ENCODE data around the gene TULP1.

TULP1 gene

DNA sequence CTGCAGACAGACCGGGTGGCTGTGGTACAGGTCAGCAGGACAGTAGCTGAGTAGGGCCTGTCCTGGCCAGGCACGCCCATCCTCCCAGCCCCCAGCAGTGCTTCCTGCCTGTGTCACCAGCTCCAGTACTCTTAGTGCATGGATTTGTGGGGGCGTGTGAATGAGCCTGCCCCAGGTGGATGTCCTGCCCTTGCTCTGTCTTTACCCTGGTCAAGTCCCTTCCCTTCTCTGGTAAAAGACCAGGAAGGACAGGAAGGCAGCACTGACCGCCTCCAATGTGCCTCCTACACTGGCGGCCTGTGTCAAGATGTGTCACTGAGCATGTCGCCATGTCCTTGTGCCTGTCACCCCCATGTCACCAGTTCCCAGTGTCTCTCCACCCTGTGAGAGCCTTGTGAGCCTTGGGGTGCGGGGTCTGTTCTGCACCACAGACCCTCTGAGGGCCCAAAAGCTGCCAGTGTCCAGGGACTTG, 27.7 kb downstream of the TULP1 start:
- no peak for DNase-seq
- H3K4me3 Mint-ChIP-seq = no peak overlapping the region
- H3K4me1 Mint-ChIP-seq = peaks cover 8% of the 10 kb centered on the region
- no peak overlapping the region for H3K27ac Mint-ChIP-seq
- H3K9me3 Mint-ChIP-seq = no peaks in the 10 kb centered on the region
- H3K27me3 Mint-ChIP-seq = no peaks in the 10 kb centered on the region
- no peak for ATAC-seq

DNA sequence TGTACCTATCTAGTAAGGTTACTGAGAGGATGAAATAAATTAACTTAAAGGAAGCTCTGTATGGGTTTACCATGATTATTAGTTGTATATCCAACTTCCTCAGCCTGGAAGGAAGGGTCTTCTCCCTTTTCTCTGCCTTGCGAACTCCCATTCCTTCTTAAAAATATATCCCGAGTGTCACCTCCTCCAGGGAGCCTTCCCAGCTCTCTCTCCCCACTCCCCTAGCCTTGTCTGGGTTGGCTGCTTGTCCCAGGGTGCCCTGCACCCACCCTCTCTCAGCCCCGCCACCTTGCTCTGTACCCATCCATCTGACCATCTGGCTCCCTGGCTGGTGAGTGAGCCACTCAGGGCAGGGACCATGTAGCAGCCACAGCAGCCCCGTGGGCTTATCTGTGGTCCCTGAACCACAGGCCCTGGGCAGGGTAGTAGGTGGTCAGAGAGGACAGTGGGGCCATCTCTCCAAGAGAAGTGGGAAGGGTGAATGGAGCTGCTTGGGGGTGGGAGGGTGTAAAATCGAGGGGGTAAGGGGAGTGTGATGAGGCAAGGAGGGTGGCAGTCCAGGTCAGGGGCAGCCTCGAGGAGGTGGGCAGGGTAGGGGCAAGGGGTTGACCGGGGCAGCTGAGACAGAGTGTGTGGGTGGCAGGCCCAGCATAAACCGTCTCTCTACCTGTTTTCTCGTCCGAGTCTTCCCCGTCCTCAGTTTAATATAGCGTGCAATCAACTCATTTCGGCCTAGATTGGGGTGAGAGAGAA, 28.6 kb downstream of the TULP1 start:
- H3K27ac Mint-ChIP-seq = no peak overlapping the region
- H3K9me3 Mint-ChIP-seq = no peaks in the 10 kb centered on the region
- no peaks in the 10 kb centered on the region for H3K27me3 Mint-ChIP-seq
- no peak overlapping the region for H3K4me3 Mint-ChIP-seq
- H3K4me1 Mint-ChIP-seq = peaks cover 8% of the 10 kb centered on the region
- DNase-seq = no peak
- no peak for ATAC-seq

DNA sequence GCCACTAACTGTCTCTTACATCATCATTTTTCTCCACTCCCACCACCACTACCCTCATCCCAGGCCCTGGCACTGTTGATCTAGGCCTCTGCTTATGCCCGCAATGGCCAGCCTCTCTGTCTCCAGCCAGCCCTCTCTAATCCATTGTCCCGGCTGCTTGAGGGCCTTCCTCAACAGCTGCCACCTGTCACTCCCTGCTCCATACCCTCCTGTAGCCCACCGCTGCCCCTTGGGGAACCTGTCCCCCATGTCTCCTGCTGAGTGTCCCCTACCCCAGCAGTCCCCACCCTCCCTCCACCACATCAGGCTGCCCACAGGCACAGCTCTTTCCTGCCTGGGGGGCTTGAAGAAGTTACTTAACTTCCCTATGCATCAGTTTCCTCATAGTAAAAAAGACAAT, 29.2 kb downstream of the TULP1 start:
- ATAC-seq = no peak
- Mint-ChIP-seq H3K9me3 (no peaks in the 10 kb centered on the region), H3K27ac (peak overlapping the region in 1 of 2 donors; percentile 68), H3K4me1 (peaks cover 8% of the 10 kb centered on the region), H3K4me3 (no peak overlapping the region), H3K27me3 (no peaks in the 10 kb centered on the region)
- no peak for DNase-seq

DNA sequence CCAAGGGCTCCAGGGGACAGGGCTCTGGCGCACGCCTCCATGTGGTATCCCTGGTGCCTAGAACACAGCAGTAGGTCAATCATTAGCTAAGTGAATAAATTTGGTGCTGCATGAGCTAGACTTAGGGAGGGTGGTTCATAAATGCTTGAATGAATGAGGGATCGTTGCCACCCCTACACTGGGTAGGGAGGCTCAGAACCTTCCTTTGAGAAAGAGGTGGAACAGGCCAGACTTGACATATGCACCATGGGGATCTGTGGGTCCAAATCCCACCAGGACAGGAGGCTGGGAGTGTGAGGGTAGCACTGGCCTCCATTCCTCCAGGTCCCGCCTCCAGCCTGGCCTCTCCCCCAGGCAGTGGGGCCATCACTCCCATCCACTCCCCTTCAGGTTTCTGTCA, 29.6 kb downstream of the TULP1 start:
- Mint-ChIP-seq H3K27me3 (no peaks in the 10 kb centered on the region), H3K4me3 (no peak overlapping the region), H3K27ac (peak overlapping the region in 1 of 2 donors; percentile 68), H3K4me1 (peaks cover 4% of the 10 kb centered on the region), H3K9me3 (no peaks in the 10 kb centered on the region)
- DNase-seq (no peak), ATAC-seq (no peak)

DNA sequence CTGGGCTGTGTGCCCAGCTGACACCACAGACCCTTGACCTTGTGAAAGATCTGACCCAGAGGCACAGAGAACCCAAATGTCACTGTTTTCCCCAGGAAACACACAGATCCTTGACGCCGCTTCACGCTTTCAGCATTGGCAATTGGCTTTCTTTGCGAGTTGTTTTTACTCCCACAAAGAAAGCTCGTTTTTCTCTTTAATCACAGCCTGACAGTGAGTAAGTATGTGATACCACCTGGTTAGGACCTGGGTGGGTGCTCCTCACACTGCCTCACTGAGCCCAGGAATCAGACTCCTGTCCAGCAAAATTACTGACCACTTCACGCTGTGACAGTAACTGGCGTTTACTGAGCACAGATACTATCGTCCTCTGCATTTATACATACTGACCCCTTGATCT, 31.5 kb downstream of the TULP1 start:
- no peak overlapping the region for H3K4me3 Mint-ChIP-seq
- H3K27me3 Mint-ChIP-seq = no peaks in the 10 kb centered on the region
- H3K27ac Mint-ChIP-seq = no peak overlapping the region
- DNase-seq (no peak), ATAC-seq (no peak)
- peaks cover 8% of the 10 kb centered on the region for H3K4me1 Mint-ChIP-seq
- no peaks in the 10 kb centered on the region for H3K9me3 Mint-ChIP-seq

DNA sequence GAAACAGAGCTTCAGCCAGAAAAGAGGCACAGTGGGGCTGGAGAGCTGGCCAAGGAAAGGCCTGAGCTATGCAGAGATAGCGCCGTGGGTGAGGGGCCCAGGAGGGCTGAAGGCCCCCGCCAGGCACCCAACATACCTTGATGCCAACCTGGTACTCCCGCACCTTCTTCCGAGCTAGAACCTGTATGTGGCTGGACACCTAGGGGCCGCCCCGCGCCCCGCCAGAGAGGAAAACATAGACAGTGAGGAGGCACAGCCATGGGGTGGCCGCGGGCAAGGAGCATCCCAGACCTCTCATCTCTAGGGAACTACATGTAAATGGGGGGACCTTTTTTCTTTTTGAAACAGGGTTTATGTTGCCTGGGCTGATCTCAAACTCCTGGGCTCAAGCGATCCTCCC, 32.5 kb downstream of the TULP1 start:
- Mint-ChIP-seq H3K4me3 (no peak overlapping the region), H3K4me1 (peaks cover 17% of the 10 kb centered on the region), H3K27ac (no peak overlapping the region), H3K27me3 (no peaks in the 10 kb centered on the region), H3K9me3 (no peaks in the 10 kb centered on the region)
- DNase-seq (no peak), ATAC-seq (peak; percentile 8)

DNA sequence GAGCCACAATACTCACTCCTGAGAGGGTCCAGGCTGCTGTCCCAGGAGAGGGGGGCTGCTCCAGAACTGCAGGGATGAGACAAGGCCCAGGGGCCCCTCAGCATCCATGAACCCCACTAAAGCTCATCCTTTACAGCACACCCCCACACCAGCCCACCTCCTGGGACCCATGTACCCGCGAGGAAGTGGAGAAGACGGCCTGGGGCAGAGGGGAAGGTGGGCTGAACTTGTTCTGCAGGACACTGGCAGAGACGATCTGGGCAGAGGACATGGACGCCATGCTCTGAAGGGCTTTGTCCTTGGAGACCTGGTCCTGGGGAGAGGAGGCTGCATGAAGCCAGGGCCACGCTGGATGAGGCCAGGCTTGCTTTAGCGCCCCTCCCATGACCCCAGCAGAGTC, 34.4 kb downstream of the TULP1 start:
- Mint-ChIP-seq H3K27me3 (no peaks in the 10 kb centered on the region), H3K4me3 (no peak overlapping the region), H3K9me3 (no peaks in the 10 kb centered on the region), H3K4me1 (peaks cover 28% of the 10 kb centered on the region), H3K27ac (no peak overlapping the region)
- DNase-seq (no peak), ATAC-seq (no peak)

DNA sequence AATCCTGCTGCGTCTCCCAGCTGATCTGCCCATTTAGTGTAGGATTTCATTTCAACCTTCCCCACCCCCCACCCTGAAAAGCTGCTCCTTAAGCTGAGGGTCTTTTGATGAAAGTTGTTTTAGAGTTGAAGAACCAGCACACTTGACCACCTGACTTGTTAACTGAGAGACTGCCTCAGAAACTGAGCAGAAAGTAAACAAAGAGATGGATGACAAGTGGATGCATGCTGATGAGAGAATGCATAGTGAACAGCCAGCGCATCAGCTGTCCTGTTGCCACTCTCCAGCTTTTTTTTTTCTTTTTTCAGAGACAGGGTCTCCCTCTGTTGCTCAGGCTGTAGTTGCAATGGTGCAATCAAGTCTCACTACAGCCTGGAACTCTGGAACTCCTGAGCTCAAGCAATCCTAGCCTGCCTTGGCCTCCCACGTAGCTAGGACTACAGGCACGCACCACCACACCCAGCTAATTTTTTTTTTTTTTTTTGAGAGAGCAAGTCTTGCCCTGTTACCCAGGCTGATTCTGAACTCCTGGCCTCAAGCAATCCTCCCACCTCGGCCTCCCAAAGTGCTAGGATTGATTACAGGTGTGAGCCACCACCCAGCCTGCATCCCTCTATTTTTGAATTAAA, 35.0 kb downstream of the TULP1 start:
- no peak for DNase-seq
- peak overlapping the region in 1 of 2 donors; percentile 37 for H3K27ac Mint-ChIP-seq
- H3K27me3 Mint-ChIP-seq = no peaks in the 10 kb centered on the region
- no peak for ATAC-seq
- no peak overlapping the region for H3K4me3 Mint-ChIP-seq
- no peaks in the 10 kb centered on the region for H3K9me3 Mint-ChIP-seq
- H3K4me1 Mint-ChIP-seq = peaks cover 34% of the 10 kb centered on the region

DNA sequence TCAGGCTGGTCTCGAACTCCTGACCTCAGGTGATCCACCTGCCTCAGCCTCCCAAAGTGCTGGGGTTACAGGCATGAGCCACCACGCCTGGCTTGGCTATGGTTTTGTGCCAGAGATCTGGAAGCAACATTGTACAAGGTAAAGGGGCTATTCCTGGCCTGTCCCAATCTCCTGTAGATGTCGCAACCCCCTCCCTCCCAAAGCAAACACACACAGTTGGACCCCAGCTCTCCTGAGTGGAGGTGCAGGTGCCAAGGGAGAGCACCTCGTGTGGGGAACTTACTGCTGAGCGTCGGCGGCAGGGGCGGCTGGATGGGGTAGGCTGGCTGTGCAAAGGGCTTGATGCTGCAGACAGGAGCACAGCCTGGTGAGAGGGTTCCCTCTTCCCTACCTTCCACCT, 35.7 kb downstream of the TULP1 start:
- no peaks in the 10 kb centered on the region for H3K27me3 Mint-ChIP-seq

DNA sequence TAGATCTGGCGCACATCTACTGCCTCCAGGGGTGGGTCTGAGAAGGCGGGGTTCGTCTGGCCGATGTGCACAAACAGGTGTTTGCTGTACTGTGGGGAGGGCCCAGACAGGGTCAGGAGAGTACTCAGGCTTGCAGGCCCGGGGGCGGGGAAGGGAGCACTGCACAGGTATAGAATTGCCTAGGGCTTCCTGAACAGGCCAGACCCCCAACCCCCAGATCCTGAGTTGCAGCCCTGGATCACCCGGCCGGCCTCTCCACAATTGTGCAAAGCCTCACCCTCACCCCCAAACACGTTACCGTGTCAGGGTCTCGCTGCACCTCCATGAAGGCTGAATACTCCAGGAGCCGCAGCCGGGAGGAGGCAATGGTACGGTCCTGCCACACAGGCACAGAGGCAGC, 36.7 kb downstream of the TULP1 start:
- peaks cover 50% of the 10 kb centered on the region for H3K4me1 Mint-ChIP-seq
- DNase-seq = no peak
- ATAC-seq = peak; percentile 18
- H3K27ac Mint-ChIP-seq = no peak overlapping the region
- no peak overlapping the region for H3K4me3 Mint-ChIP-seq
- no peaks in the 10 kb centered on the region for H3K27me3 Mint-ChIP-seq
- H3K9me3 Mint-ChIP-seq = no peaks in the 10 kb centered on the region

More for the DNA sequence above, 35.7 kb downstream of the TULP1 start:
- Mint-ChIP-seq H3K4me1 (peaks cover 40% of the 10 kb centered on the region), H3K9me3 (no peaks in the 10 kb centered on the region), H3K4me3 (no peak overlapping the region), H3K27ac (peak overlapping the region in 1 of 2 donors; percentile 37)
- ATAC-seq (no peak), DNase-seq (no peak)

DNA sequence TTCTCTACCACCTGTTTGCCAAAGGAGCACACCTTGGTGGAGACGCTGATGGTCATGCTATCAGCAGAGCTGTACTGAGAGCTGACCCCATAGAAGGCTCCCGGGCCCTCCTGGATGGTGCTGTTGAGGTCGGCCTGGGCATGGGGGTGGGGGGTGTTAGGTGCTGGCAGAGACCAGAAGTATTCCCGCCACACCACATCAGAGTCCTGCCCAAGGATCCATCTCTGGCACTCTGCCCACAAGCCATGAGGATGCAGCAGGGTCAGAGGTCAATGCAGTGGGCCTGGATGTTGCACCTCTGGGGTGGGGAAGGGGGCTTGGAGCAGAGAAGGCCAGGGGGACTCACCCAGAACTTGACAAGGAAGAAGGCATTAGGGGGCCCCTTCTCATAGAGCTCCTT, 37.1 kb downstream of the TULP1 start:
- ATAC-seq (peak; percentile 2), DNase-seq (no peak)
- no peaks in the 10 kb centered on the region for H3K9me3 Mint-ChIP-seq
- H3K4me1 Mint-ChIP-seq = peaks cover 54% of the 10 kb centered on the region
- H3K27ac Mint-ChIP-seq = no peak overlapping the region
- H3K4me3 Mint-ChIP-seq = no peak overlapping the region
- no peaks in the 10 kb centered on the region for H3K27me3 Mint-ChIP-seq

DNA sequence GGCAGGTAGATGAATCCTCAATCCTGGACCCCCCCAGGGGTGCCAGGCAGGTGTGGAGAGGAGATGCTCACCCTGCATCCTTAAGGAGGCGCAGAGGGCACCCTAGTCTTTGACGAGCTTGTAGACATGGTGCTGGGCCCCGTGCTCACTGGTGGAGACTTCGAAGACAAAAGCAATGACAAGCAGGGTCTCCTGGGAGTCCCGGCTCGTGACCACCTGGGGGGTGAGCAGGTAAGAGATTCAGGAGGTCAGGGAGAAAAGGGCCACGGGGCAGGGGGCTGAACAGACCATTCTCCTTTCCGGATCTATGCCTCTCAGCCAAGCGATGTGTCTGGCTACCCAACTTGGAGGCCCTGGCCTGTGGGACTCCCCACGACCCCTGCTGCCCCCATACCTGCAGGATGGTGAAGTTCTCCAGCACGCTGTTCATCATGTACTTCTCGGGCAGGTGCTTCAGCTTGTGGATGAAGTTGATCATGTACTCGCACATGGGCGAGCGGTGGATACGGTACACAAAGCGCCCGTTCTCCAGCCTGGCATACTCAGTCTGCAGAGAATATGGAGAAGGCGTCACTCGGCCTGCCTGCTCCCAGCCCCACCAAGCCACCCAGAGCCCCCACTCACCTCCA, 37.6 kb downstream of the TULP1 start:
- H3K27me3 Mint-ChIP-seq = no peaks in the 10 kb centered on the region
- H3K9me3 Mint-ChIP-seq = no peaks in the 10 kb centered on the region
- H3K27ac Mint-ChIP-seq = peak overlapping the region in 1 of 2 donors; percentile 44
- no peak overlapping the region for H3K4me3 Mint-ChIP-seq
- no peak for DNase-seq
- peaks cover 60% of the 10 kb centered on the region for H3K4me1 Mint-ChIP-seq
- ATAC-seq = peak; percentile 5

DNA sequence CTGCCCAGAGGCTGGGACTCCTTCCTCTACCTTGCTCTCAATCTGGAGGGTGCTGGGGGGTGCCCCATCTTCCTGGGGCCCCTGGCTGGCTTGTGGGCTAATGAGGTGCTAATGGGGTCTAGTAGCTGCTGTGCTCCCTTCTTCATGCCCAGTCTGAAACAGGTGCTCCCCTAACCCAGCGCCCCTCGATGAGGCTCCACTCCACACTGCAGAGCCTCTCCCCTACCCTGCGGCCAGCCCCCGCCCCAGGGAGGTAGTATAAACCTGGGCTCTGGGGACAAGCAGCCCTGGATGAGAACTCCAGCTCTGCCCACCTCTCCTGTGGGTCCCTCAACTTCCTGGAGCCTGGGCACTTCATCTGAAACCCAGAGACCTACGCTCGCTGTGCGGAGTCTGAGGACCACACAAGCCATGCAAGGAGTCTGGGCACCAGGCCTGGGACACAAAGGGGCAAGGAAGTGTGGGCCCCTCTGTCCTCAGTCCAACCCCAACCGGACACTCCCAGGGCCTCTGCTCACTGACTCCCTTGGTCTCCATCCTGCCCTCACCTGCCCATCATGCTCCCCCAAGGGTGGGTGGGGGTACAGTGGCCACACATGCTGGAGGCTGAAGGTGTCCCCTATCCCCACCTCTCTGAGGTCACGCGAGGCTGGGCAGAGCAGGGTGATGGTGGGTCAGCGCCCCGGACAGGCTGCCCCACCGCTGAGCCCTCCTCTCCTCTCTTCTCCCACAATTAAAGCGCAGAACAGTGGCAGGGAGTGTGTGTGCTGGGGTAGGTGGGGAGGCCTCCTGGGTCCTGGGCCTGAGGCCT, 38.4 kb downstream of the TULP1 start:
- ATAC-seq = peak; percentile 32
- peak overlapping the region in 1 of 2 donors; percentile 49 for H3K27ac Mint-ChIP-seq
- H3K4me3 Mint-ChIP-seq = no peak overlapping the region

DNA sequence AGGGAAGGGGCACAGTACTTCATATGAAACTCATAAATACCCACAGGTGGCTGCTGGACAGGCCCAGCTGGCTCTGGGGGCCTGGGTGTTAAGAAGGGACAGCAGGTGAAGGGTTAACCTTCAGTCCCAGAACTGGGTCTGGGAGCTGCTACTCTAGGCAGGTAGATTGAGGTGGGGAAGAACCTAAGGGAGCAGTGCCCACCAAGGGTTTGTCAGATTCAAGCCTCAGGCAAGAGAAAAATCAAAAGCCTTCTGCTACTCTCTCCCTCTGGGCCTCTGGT, 38.9 kb downstream of the TULP1 start:
- Mint-ChIP-seq H3K4me3 (no peak overlapping the region), H3K27me3 (no peaks in the 10 kb centered on the region), H3K9me3 (no peaks in the 10 kb centered on the region), H3K4me1 (peaks cover 70% of the 10 kb centered on the region), H3K27ac (peak overlapping the region in 1 of 2 donors; percentile 49)
- DNase-seq (no peak), ATAC-seq (no peak)

More for the DNA sequence above, 38.4 kb downstream of the TULP1 start:
- Mint-ChIP-seq H3K9me3 (no peaks in the 10 kb centered on the region), H3K27me3 (no peaks in the 10 kb centered on the region), H3K4me1 (peaks cover 67% of the 10 kb centered on the region)
- DNase-seq = no peak

DNA sequence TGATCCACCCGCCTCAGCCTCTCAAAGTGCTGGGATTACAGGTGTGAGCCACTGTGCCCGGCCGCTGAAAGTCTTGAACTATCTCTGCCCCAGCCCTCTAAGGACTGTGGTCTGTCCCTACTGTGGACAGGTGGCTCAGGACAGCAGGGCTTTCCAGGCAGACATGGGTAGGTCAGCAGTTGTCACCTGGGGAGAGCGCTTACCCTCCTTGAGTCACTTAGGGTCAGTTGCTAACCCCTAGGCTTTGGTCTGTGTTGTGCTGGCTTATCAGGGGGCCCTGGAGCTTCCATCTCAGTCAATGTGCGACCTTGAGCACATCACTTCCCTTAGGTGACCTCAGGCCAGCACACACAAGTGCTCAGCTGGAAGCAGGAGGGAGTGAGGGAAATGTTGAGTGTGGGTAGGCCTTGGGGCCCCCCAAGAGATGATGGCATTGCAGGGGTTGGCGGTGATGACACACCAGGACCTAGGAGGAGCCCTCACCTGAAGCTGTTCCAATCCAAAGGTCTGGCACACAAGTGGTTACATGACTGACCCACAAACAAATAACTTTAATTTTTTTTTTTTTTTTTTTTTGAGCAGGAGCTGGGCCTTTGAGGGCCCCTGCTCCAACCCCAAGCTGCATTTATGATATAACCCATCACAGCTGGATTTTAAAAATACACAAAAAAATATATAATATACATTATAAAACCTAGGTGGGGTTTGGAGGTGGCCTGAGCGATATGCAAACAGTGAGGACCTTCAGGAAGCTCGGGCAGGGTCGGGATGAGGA, 39.4 kb downstream of the TULP1 start:
- peaks cover 70% of the 10 kb centered on the region for H3K4me1 Mint-ChIP-seq
- ATAC-seq (no peak), DNase-seq (no peak)
- peak overlapping the region in 1 of 2 donors; percentile 85 for H3K27ac Mint-ChIP-seq
- H3K9me3 Mint-ChIP-seq = no peaks in the 10 kb centered on the region
- peak overlapping the region in 1 of 2 donors; percentile 58 for H3K4me3 Mint-ChIP-seq
- H3K27me3 Mint-ChIP-seq = no peaks in the 10 kb centered on the region

Data from stimulated activated naive CD8-positive, alpha-beta T cell treated with anti-CD3 and anti-CD28 coated beads, Interleukin-15, amount 100 ng/mL, for 72 hours (primary cell).